ENCODE measurements around the gene MTR.

DNA sequence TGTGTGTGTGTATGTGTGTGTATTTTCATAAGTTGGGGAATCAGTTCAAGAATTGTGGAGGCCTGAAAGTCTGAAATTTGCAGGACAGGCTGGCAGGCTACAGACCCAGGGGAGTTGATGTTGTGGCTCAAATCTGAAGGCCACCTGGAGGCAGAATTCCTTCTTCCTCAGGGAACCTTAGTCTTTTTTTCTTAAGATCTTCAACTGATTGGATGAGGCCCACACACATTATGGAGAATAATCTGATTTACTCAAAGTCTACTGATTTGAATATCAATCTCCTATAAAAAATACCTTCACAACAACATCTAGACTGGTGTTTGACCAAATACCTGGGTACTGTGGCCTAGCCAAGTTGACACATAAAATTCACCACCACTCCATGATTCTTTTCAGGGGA, 147.3 kb downstream of the MTR start:
- TF ChIP-seq YY1 (IDR thresholded peaks at IDR 0.05; ENCODE audit: insufficient read depth, insufficient read length) (no peak), ZNF274 (IDR thresholded peaks at IDR 0.05; ENCODE audit: low read depth, low read length) (no peak), SUZ12 (IDR thresholded peaks at IDR 0.05; ENCODE audit: extremely low read depth, insufficient read depth, insufficient read length) (no peak)
